Small intestine (tissue), 7 donors: Measurements from ENCODE around the gene METTL18. TPM values are rescaled to one million over a fixed set of nuclear protein-coding genes. Genes with fewer than 3 reads are reported as not detected.

Source experiments
- DNase-seq, 2 donors: peaks; one replicate each; pipeline versions ENCODE4 v3.0.0 to v3.0.0-alpha.2; 2013
- FAIRE-seq: peaks from 2 replicates; lab custom pipeline; 2012; peaks lifted over from hg19 to GRCh38; lab: Jason Lieb, UNC
- H3K27ac ChIP-seq, 3 donors: one replicate each; pipeline ENCODE4 v1.5.1; 2013; ENCODE audit warnings: low read length in 2 of 3, mild to moderate bottlenecking in 2 of 3, control low read depth in 1 of 3, inconsistent platforms in 1 of 3, low read depth in 1 of 3, moderate library complexity in 1 of 3
- H3K27me3 ChIP-seq, 3 donors: one replicate each; pipeline ENCODE4 v1.6.1; 2013; ENCODE audit warnings: low read length in 3 of 3, inconsistent platforms in 1 of 3; ENCODE audit not compliant: control insufficient read depth in 3 of 3, insufficient read depth in 3 of 3
- H3K36me3 ChIP-seq, 3 donors: one replicate each; pipeline ENCODE4 v1.6.1; 2013; ENCODE audit warnings: low read length in 3 of 3, inconsistent platforms in 1 of 3, low read depth in 1 of 3, mild to moderate bottlenecking in 1 of 3, moderate library complexity in 1 of 3; ENCODE audit not compliant: control insufficient read depth in 3 of 3, insufficient read depth in 2 of 3
- H3K4me1 ChIP-seq, 3 donors: one replicate each; pipeline ENCODE4 v1.6.1; 2013; ENCODE audit warnings: low read length in 2 of 3, inconsistent platforms in 1 of 3, low read depth in 1 of 3, mild to moderate bottlenecking in 1 of 3, moderate library complexity in 1 of 3; ENCODE audit not compliant: control insufficient read depth in 3 of 3, insufficient read depth in 2 of 3
- H3K4me3 ChIP-seq, 3 donors: one replicate each; pipeline ENCODE4 v1.5.1; 2013; ENCODE audit warnings: low read length in 3 of 3, control low read depth in 1 of 3, inconsistent platforms in 1 of 3, low read depth in 1 of 3, mild to moderate bottlenecking in 1 of 3, moderate library complexity in 1 of 3
- H3K9me3 ChIP-seq, 2 donors: one replicate each; pipeline ENCODE4 v1.6.1; 2013; ENCODE audit warnings: low read depth in 1 of 2, low read length in 1 of 2; ENCODE audit not compliant: control insufficient read depth in 2 of 2, insufficient read depth in 1 of 2
- WGBS, 3 donors: extraction: QIAGEN DNeasy Blood & Tissue Kit; methylation state at CpG; one replicate each; pipeline ENCODE4 v1.1.7; 2013; 5-methylcytosine and 5-hydroxymethylcytosine counted together
- polyA plus RNA-seq, 4 donors: library from polyadenylated mRNA; stranded (reverse) in 3 of 4; unstranded in 1 of 4; fragments of 200-250 nt in 3 of 4; fragments of 120-200 nt in 1 of 4; gene quantifications; one replicate each; pipeline versions ENCODE4 v1.2.1 to v1.2.3, GENCODE V29; 2013
- donor health status: healthy with polysubstance abuse.
- donor health status: control.
- donor health status: control.
- donor health status: Bipolar disorder and iron deficiency.
- donor health status: healthy.

The METTL18 gene
- polyA plus RNA-seq, 4 donors = 6.5 to 10.7 (median 7.5) TPM

DNA sequence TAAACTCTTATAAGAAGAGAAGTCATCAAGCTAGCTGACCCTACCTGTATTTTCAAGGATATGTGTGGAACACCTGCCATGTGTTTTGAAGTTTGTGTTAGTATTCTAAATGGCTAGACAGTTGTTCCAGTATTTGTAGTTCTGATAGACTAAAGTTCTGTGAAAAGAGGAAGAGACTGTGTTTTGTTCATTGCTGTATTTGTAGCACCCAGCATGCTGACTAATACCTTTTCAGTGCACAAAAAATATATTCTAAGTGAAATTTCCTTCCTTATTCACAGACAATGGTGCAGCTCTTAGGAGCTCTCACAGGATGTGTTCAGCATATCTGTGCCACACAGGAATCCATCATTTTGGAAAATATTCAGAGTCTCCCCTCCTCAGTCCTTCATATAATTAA, 8.2 kb upstream of the METTL18 start:
- no peak overlapping the region for H3K4me3 ChIP-seq
- no peak overlapping the region for H3K27ac ChIP-seq
- DNase-seq (no peak), FAIRE-seq (no peak)
- H3K4me1 ChIP-seq = no peaks in the 10 kb centered on the region
- no peaks in the 10 kb centered on the region for H3K27me3 ChIP-seq
- H3K9me3 ChIP-seq = no peaks in the 10 kb centered on the region
- H3K36me3 ChIP-seq = peaks cover 0 to 5% (median 2%) of the 10 kb centered on the region in 3 donors

DNA sequence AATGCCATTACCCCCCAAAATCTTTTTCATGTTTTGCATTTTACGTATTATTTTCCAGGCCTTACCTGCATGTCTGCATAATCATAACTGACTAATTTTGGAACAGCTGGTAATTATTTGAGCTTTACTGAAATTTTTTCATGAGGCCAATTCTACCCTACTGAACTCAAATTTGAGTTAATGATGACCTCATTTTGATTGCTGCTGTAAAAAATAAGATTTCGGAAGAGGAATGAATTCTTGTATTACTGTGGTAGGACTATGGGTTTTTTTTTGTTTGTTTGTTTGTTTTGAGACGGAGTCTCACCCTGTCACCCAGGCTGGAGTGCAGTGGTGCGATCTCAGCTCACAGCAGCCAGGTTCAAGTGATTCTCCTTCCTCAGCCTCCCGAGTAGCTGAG, 2.6 kb upstream of the METTL18 start:
- Histone ChIP-seq H3K4me3 (no peak overlapping the region), H3K4me1 (peaks cover 2 to 9% (median 9%) of the 10 kb centered on the region in 3 donors), H3K27me3 (no peaks in the 10 kb centered on the region), H3K36me3 (peaks cover 0 to 2% (median 0%) of the 10 kb centered on the region in 3 donors), H3K9me3 (no peaks in the 10 kb centered on the region), H3K27ac (no peak overlapping the region)
- FAIRE-seq = no peak
- no peak for DNase-seq
- WGBS, 3 donors = 94 to 97% (median 96%) methylated on average over 5 of the region's 5 CpGs

GRCh38 chr1:169796274-169796810, 1.6 kb upstream of the METTL18 start:
- WGBS, 3 donors = 74 to 77% (median 77%) methylated on average over 7 of the region's 7 CpGs
- Histone ChIP-seq H3K9me3 (no peaks in the 10 kb centered on the region), H3K4me1 (peaks cover 2 to 9% (median 9%) of the 10 kb centered on the region in 3 donors), H3K27ac (no peak overlapping the region), H3K36me3 (peaks cover 0 to 2% (median 0%) of the 10 kb centered on the region in 3 donors), H3K4me3 (no peak overlapping the region), H3K27me3 (no peaks in the 10 kb centered on the region)
- DNase-seq (no peak), FAIRE-seq (no peak)

- H3K9me3 ChIP-seq = no peaks in the 10 kb centered on the region
- no peaks in the 10 kb centered on the region for H3K27me3 ChIP-seq
- FAIRE-seq (no peak), DNase-seq (peak; percentile 2 to 9)
- H3K4me3 ChIP-seq = peak overlapping the region in 2 of 3 donors; percentile 71 to 97
- H3K27ac ChIP-seq = no peak overlapping the region
- whole genome bisulfite sequencing, 3 donors = 7 to 16% (median 8%) methylated on average over 5 of the region's 5 CpGs
- peaks cover 0 to 2% (median 0%) of the 10 kb centered on the region in 3 donors for H3K36me3 ChIP-seq
- peaks cover 2 to 9% (median 9%) of the 10 kb centered on the region in 3 donors for H3K4me1 ChIP-seq
These were observed 980 bp upstream of the METTL18 start for GRCh38 chr1:169795687-169796086.

- H3K9me3 ChIP-seq = no peaks in the 10 kb centered on the region
- peak overlapping the region in 1 of 3 donors; percentile 97 for H3K4me3 ChIP-seq
- H3K36me3 ChIP-seq = no peaks in the 10 kb centered on the region
- no peak for FAIRE-seq
- no peak overlapping the region for H3K27ac ChIP-seq
- DNase-seq = no peak
- WGBS, 3 donors = 29 to 53% (median 29%) methylated on average over 1 of the region's 1 CpG
- no peaks in the 10 kb centered on the region for H3K27me3 ChIP-seq
- peaks cover 2 to 9% (median 9%) of the 10 kb centered on the region in 3 donors for H3K4me1 ChIP-seq
These were observed 977 bp downstream of the METTL18 start for GRCh38 chr1:169793730-169794129.

- H3K27me3 ChIP-seq = peaks cover 0 to 10% (median 8%) of the 10 kb centered on the region in 3 donors
- no peaks in the 10 kb centered on the region for H3K36me3 ChIP-seq
- FAIRE-seq = no peak
- WGBS, 3 donors = 41 to 61% (median 42%) methylated on average over 2 of the region's 2 CpGs
- no peak overlapping the region for H3K27ac ChIP-seq
- DNase-seq = peak in 1 of 2 donors; percentile 28
- peaks cover 0 to 2% (median 0%) of the 10 kb centered on the region in 3 donors for H3K4me1 ChIP-seq
- H3K9me3 ChIP-seq = no peaks in the 10 kb centered on the region
- H3K4me3 ChIP-seq = no peak overlapping the region
These were observed 6.3 kb downstream of the METTL18 start for GRCh38 chr1:169788402-169788801.

GRCh38 chr1:169786974-169787373, 7.7 kb downstream of the METTL18 start:
- DNase-seq (no peak), FAIRE-seq (no peak)
- Histone ChIP-seq H3K27ac (no peak overlapping the region), H3K4me3 (no peak overlapping the region), H3K9me3 (no peaks in the 10 kb centered on the region), H3K36me3 (no peaks in the 10 kb centered on the region), H3K4me1 (no peaks in the 10 kb centered on the region), H3K27me3 (peaks cover 0 to 10% (median 8%) of the 10 kb centered on the region in 3 donors)
- WGBS, 3 donors = 64 to 75% (median 69%) methylated on average over 3 of the region's 3 CpGs

DNA sequence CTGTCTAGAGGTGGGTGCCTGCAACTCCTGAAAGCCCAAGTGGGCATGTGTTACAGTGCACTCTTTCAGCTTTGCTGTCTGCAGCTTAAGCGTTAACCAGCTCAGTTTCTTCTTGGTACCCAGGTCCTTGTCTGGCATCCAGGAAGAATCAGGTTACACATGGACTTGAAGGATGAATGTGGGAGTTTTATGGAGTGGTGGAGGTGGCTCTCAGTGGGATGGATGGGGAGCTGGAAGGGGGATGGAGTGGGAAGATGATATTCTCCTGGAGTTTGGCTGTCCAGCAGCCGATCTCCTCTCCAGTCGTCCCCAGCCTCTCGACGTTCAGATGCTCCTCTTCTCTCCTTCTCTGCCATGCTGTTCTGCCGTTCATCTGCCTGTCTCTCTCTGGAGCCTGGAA, 9.4 kb downstream of the METTL18 start:
- H3K4me1 ChIP-seq = no peaks in the 10 kb centered on the region
- no peak overlapping the region for H3K27ac ChIP-seq
- no peak for FAIRE-seq
- no peaks in the 10 kb centered on the region for H3K9me3 ChIP-seq
- H3K27me3 ChIP-seq = peaks cover 0 to 10% (median 8%) of the 10 kb centered on the region in 3 donors
- no peaks in the 10 kb centered on the region for H3K36me3 ChIP-seq
- no peak for DNase-seq
- WGBS, 3 donors = 84 to 92% (median 87%) methylated on average over 6 of the region's 6 CpGs
- H3K4me3 ChIP-seq = no peak overlapping the region

- Histone ChIP-seq H3K4me1 (no peaks in the 10 kb centered on the region), H3K27ac (no peak overlapping the region), H3K9me3 (no peaks in the 10 kb centered on the region), H3K36me3 (no peaks in the 10 kb centered on the region), H3K27me3 (peaks cover 0 to 10% (median 8%) of the 10 kb centered on the region in 3 donors), H3K4me3 (no peak overlapping the region)
- DNase-seq (no peak), FAIRE-seq (no peak)
These were observed 10.6 kb downstream of the METTL18 start for GRCh38 chr1:169784102-169784501.
